NAMALWA (cell line): Measurements from ENCODE around the gene GLIS2.
A peak's percentile ranks its signal among the peaks of the same experiment; 100 is the strongest.

Experiments used
- DNase-seq: peaks from one replicate; pipeline ENCODE4 v3.0.0-alpha.2; 2015; ENCODE audit warnings: low spot score

Gene GLIS2

DNA sequence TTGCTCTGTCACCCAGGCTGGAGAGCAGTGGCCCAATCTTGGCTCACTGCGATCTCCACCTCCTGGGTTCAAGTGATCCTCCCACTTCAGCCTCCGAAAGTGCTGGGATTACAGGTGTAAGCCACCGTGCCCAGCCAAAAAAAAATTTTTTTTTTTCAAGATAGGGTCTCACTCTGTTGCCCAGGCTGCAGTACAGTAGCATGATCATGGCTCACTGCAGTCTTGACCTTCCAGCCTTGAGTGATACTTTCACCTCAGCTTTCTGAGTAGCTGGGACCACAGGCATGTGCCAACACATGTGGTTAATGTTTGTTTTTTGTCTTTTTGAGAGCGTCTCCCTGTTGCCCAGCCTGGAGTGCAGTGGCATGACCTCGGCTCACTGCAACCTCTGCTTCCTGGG is 37.0 kb downstream of the GLIS2 start:
- DNase-seq: no peak

DNA sequence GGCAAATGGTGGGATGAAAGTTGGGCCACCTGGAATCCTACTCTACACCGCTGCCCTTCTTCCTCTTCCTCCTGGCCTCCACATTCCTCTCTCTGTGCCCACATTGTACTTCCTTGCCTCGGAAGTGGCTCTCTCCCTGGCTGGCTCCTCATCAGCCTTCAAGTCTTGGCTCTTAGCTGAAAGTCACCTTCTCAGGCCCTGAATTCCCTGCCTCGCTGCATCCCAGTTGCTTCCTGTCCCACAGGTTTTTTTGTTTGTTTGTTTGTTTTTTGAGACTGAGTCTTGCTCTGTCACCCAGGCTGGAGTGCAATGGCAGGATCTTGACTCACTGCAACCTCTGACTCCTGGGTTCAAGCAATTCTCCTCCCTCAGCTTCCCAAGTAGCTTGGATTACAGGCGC is 37.8 kb downstream of the GLIS2 start:
- DNase-seq: no peak

DNA sequence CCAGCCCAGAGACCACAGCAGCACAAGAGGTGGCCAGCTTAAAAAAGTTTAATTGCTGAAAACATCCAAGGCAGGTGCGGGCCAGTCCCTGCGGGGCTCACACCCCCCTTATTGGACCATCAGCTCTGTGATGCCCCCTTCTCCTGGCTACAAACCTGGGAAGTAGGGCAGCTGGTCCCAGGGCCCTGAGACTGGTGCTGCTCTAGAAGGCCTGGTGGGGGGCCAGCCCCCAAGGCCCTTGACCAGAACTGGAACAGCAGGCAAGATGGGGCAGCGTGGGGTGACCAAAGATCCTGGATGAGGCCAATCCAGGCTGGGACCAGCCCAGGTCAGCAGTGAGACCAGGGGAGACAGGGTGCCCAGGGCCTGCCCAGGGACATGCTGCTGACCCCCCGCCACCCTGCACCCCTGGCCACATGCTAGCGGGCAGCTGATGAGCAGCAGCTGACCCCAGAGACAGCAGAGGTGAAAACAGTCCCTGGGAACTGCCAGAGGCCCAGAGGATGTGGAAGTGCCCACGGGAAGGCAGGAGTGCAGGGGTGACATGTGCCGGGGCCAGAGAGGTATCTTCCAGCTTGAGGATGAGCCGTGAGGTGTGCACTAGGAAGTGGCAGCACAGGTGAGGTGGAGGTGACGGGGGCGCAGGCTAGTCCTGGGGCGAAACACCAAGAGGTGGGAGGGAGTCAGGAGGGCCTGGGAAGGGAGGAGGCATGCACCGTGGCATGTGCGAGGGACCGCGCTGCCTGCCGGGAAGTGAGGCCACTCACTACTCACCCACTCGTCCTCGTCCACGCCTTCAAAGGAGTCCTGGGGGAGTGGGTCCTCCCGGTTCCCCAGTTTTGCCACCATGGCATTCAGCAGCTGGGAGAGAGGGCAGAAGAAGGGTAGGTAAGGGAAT is 38.9 kb downstream of the GLIS2 start:
- DNase-seq: no peak

DNA sequence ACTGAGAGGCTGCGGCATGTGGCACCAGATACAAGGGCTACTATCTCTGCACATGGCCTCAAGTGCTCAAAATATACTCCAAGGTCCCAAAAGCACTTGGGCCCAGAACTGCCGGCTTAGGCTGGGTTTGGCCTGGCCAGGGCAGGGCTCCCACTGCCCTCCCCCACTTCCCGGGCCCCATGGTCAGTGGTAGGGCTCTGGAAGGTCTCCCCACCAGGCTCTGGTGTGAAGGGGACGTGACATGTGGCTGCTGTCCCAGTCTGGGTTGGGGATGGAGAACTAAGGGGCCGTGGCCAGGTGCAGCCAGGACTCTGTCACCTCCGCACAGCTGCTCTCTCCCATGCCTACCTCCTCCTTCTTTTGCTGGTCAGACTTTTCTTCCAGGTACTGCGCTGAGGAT is 41.0 kb downstream of the GLIS2 start:
- DNase-seq: no peak

DNA sequence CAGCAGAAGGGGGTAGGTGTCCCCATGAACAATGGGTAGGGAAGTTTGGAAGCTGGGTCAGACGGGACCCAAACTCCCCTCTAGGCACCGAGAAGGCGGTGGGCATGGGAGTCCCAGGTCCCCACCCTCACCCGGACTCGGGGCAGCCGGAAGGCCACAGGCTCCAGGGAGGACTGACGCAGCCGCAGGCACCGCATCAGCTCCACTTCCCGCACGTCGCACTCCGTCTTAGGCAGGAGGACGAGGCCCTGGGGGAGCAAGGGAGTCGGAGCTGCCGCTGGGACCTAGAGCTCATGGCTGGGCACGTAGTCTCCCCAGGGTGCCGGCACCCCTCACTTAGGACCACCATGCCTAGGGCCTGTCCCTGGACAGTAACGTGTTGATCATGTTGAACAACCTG is 42.4 kb downstream of the GLIS2 start:
- no peak for DNase-seq

DNA sequence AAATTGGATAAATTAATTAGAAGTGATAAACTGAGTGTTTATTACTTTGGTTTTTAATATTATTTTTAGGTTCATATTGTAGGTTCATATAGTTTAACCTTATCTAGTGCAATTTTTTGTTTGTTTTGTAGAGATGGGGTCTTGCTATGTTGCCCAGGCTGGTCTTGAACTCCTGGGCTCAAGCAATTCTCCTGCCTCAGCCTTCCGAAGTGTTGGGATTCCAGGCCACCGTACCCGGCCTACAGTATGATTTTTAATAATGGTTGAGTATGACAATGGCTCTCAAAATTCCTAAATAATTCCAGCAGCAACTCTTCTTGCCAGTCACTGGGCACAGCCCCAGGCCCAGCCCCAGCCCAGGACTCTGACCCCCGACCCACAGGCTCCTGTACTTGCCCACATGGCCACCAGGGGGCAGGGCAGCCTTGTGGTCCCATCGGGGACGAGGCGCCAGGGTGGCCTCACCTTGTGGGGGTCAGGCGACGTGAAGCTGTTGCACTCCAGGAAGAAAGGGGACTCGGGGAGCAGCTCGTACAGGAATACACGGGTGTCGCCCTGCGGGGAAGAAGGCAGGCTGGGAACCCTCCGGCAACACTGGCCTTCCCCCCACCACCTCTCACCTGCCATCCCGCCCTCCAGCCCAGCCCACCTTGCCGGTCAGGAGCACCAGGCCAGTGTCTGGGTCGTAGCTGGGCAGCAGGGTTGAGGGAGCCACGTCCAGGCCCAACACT is 43.1 kb downstream of the GLIS2 start:
- DNase-seq: peak; percentile 64

DNA sequence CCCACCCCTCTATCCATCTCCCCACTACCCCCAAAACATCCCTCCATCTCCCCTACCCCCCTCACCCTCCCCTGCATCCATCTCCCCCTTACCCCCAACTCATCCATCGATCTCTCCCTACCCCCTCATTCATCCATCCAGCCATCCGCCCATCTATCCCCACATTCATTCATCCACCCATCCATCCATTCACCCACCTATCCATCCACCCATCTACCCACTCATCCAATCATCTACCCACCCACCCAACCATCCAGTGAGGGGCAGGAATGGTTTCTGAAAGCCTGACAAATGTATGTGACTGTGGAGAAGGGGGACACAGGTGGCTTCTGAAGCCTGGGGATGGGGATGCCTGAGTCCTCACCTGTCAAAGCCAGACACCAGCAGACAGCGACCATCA is 44.0 kb downstream of the GLIS2 start:
- DNase-seq: no peak

DNA sequence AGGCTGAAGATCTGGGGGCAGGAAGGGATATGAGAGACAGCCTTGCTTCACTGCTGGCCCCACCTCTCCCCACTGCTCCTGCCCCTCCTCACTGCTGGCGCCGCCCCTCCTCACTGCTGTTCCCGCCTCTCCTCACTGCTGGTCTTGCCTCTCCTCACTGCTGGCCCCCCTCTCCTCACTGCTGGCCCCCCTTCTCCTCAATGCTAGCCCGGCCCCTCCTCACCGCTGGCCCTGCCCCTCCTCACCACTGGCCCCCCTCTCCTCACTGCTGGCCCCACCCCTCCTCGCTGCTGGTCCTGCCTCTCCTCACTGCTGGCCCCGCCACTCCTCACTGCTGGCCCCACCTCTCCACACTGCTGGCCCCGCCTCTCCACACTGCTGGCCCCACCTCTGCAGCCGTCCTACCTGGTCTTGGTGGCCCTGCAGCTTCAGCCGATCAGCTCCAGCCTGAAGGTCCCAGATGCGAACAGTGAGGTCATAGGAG is 44.7 kb downstream of the GLIS2 start:
- peak; percentile 34 for DNase-seq

DNA sequence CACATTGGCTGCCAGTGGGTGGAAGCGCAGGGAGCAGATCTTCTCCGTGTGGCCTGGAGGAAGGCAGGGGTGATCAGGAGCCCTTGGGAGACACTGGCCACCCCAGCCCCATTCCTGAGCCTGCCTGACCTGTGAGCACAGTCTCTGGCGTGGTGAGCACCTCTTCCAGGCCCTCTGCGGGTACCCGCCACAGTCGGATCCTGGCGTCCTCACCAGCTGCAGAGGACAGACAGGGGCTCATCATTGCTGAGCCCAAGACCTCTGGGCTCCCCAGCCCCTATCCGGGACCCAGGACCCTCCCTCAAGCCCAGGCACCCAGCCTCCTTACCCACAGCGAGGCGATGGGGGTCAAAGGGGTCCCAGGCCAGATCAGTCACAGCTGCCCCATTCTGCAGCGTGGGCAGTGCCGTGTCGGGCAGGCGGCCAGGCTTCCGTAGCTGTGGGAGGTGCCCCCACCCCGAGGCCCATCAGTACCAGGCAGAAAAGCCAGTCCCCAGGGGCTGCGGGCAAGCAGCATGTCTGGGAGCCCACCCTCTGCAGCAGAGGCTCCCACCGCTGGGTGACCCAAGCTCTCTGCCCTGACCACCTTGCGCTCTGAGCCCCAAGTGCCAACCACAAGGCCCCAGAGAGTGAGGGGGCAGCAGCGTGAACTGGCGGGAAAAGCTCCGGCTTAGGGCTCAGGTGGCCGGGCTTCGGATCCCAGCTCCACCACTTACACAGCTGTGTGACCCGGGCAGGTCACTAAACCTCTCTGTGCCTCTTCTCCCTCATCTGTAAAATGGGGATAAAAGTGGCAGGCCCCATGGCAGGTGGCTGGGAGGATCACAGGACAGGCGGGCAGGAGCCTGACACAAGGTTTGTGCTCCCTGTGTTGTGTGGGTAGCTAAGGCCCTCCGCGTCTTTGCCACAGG is 45.4 kb downstream of the GLIS2 start:
- no peak for DNase-seq

DNA sequence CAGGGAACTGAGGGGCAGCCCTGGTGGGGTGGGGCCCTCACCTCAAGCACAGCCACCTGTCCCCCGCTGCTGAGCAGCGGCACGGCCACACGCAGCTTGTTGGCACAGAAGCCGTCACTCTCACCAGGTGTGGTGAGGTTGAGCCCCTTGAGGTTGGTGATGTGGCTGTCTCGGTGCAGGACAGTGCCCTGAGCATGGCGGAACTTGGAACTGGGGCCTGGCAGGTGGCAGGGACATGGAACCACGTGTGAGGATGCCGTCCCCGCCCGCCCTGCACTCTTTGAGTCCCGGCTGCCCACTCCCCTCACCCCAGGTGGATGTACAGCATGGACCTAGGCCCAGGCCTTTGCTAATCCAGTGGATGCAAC is 46.1 kb downstream of the GLIS2 start:
- no peak for DNase-seq

DNA sequence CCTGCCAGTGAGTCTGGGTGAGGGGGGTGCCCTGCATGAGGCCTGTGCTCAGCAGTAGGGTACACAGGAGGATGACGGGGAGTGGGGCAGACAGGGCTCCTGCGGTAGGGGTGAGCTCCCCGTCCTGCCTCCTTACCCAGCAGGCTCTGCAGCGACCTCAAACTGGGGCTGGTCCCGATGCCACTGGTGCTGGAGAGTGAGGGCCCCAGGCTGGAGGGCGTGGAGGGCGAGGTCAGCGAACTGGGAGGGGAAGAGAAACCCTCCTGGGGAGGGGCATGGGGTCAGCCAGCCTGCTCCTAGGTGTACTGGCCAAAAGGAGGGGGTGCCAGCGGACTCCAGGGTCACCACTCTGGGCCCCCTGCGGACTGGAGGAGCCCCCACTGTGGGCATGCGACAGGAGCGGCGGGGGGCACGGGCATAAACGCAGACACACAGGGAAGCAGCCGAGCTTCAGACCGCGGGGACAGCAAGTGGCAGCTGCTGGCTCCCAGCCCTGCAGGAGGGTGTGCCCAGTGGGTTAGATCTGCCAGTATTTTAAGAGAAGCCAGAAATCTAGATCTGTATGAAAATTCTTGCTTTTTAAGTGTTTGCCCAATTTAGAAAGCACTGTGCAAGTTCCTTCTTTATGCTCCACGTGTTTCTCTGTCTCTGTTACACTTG is 46.7 kb downstream of the GLIS2 start:
- DNase-seq: no peak

DNA sequence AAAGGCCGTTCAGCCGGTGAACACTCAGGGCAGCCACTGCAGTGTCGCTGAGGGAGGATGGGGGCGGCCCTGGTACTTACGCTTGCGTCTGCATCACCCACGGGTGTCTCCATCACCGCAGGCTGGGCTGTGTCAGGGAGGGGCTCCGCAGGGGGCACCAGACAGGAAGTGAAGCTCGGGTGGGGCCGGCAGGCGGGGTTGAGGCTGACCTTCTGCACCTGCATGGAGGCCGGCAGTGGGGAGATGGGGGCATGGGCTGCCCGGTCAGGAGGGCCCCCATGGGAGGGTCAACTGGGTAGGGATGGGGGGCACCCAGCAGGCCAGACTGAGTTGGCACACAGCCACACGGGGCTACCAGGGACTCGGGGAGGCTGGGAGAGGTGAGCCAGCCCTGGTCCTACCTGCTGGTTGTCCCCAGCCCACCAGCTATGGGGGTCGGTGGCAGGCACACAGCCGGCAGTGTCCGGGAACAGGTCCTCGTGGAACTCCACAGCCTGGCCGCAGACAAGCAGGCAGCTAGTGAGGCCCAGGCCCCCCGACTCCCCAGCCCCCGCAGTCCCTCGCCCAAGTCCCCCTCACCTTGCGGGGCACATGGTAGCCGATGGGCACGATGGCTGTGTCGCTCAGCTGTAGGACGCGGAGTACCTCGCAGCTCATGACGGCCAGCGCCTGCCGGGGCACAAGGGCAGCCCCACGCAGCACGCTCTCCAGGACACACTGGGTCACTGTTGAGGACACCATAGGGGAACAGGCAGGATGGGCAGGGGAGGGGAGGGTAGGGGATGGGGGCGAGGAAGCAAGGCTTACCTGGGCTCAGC is 48.5 kb downstream of the GLIS2 start:
- DNase-seq: no peak

DNA sequence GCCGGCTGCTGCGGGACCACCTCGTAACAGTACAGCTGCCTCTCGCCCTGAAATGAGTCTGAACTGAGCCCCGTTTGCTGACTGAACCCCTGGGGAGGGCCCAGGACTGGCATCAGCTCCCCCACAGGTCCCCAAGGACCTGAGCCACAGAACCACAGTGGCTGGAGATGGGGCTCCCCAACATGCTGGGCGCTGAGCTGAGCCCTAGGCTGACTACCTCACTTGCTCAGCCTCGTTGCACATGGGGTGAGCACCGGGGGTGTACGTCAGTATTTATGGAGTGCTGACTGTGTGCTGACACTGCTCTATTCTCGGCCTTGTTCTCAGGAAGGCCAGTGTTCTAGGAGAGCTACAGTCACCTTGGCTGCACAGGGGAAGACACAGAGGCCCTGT is 49.1 kb downstream of the GLIS2 start:
- DNase-seq: no peak

DNA sequence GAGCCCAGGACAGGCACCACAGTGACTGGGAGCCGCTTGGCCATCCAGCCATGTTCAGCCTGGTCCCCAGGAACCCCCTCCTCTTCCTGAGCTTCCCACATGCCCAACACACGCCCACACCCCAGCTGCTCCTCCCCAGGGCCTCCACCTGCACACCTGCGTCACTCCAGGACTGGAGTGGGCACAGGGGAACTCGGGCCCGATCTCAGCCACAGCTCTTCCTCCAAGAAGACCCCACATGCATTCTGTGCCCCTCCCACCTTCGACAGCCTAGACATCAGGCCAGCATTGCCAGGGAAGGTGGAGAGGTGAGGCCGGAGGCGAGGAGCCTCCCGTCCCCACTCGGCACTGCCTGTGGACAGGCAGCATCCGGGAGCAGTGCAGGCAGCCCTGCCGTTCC is 49.7 kb downstream of the GLIS2 start:
- DNase-seq: no peak

DNA sequence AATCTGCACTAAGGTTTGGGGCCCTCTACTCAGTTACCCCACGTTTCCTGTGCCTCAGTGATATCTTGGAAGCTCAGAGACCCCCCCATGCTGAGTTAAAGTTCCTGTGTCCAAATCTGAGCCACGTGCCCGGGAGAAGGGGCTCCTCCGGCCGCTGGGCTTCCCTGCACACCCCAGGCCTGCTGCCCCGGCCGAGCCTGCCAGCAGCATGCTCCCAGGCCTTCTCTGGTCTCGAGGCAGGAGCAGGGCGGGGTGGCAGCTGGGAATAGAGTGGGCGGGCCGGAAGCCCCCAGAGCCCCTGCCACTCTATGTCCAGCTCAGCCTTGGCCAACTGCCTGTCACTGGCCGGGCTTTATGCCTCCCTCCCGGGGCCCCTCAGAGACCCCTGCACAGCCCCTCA is 50.1 kb downstream of the GLIS2 start:
- DNase-seq: no peak

DNA sequence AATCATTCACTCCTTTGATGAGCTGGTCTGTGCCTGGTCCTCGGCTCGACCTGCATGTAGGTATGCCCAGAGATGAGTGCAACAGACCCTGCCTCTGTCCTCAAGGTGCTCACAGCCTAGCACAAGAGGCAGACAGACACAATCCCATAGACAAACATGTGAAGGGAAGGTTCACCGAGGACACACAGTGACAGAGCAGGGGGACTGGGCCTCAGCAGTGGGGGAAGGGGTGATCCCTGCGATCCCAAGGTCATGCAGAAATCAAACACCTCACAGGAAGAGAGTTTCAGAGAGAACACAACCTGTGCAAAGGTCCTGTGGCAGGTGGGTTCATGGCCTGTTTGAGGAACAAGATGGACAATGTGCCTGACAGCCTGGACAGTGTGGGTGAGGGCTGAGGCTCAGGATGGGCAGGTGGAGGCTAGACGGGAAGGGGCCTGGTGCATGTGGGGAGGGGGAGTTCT is 51.6 kb downstream of the GLIS2 start:
- no peak for DNase-seq

DNA sequence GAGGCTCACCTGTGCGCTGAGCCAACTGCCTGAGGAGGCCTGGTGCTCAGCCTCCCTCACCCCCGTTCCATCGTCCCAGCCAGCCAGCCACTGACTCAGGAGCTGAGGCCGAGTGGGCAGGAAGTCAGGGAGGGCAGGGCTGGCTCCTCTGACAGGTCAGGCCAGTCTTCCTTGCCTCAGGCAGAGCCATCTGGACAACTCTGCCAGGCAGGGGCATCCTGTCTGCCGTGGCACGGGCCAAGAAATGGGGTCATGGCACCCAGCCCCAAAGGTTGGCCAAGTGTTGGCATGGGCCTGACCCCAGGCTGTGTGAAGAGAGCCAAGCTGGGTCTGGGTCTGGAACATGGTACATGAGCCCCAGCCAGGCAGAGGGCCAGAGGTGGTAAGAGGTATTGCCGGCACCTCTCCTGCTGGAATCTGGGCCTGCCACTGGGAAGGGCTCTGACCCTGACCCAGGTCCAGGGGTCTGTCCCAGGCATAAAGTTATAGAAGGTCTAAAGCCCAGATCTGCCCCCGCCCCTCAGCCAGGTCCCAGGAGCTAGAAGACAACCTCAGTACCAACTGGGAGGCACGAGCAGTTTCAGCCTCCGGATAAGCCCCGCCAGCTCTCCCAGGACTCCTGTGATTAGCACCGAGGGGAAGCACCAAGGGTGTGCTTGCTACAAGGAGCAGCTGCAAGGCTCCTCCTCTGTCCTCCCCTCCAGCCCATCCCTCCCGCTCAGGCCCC is 53.3 kb downstream of the GLIS2 start:
- no peak for DNase-seq

DNA sequence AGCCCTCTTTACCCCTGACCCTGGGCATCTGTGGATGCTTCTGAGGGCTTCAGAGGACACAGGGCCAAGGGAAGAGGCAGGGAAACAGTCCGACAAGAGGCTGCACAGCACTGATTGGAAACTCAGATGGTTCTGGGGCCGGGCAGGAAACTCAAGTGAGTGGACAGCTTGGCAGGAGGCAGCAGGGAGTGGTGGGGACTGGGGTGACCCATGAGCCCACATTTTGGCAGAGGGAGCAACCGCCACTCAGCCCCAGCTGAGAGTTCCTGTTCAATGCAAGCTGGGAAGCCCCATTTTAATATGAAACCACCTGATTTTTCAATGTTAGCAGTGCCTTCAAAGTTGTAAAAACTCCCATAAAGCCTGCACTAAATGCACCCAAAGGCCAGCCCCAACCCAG is 54.3 kb downstream of the GLIS2 start:
- DNase-seq: no peak

DNA sequence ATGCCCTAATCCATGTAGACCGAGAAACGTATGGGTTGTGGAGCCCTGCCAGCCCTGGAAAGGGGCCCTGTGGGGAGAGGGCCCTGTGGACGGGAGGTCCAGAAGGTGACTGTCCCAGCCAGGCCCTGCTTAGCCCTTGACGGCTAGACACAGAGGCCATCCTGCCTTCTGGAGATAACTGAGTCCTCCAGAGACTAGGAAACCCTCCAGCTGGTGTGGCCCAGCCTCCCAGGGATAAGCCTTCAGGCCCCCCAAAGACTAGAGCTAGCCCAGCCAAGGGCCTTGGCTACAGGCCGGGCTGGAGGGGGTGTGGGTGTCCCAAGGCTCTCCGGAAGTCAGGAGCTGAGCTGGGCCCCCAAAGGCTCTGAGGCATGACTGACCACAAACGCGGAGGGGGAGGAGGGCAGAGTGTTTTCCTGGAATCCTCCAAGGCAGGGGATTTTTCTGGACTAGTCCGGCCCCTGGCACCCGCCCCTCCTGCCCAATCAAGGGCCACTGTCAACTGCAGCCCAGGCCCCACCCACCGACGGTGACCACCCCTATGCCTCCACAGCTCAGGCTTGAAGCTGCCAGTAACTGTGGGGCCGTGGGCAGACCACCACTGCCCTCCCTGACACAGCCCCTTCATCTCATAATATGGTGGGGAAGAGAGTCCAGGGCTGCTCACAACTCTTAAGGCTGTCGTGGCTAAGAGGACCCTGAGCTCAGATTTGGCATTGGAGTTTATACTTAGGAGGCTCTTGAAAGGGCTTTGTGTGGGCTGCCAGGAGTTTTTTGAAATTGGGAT is 54.9 kb downstream of the GLIS2 start:
- DNase-seq: no peak
